ENCODE results near the gene ARMS2. TPM values are rescaled to one million over a fixed set of nuclear protein-coding genes. Genes with fewer than 3 reads are reported as not detected.

Gene ARMS2
- total RNA-seq, 1 donor: not detected

- no peaks in the 10 kb centered on the region for H3K27me3 ChIP-seq (ENCODE audit: insufficient read depth, low read length)
- peak overlapping the region; percentile 53 for H3K27ac ChIP-seq (ENCODE audit: low read depth, low read length)
- no peak overlapping the region for H3K4me3 ChIP-seq (ENCODE audit: insufficient read depth, low read length)
- H3K4me1 ChIP-seq (ENCODE audit: insufficient read depth, low read length): peaks cover 66% of the 10 kb centered on the region
- no peak overlapping the region for H3K4me2 ChIP-seq (ENCODE audit: insufficient read depth, low read length)
- peaks cover 7% of the 10 kb centered on the region for H3K79me2 ChIP-seq (ENCODE audit: insufficient read depth, low read length)
- H3K9me3 ChIP-seq (ENCODE audit: low read depth, low read length): no peaks in the 10 kb centered on the region
- no peaks in the 10 kb centered on the region for H4K20me1 ChIP-seq (ENCODE audit: insufficient read depth, low read length)
- H3K36me3 ChIP-seq (ENCODE audit: insufficient read depth, low read length): peaks cover 8% of the 10 kb centered on the region
- no peak overlapping the region for H2AFZ ChIP-seq (ENCODE audit: low read length)
- no peak for DNase-seq (ENCODE audit: insufficient read length, low spot score, missing footprints)
- TF ChIP-seq CTCF (IDR thresholded peaks at IDR 0.05; ENCODE audit: extremely low read depth, low read depth, low read length): no peak
Measured at GRCh38 chr10:122492999-122493481, 38.6 kb downstream of the ARMS2 start.

DNA sequence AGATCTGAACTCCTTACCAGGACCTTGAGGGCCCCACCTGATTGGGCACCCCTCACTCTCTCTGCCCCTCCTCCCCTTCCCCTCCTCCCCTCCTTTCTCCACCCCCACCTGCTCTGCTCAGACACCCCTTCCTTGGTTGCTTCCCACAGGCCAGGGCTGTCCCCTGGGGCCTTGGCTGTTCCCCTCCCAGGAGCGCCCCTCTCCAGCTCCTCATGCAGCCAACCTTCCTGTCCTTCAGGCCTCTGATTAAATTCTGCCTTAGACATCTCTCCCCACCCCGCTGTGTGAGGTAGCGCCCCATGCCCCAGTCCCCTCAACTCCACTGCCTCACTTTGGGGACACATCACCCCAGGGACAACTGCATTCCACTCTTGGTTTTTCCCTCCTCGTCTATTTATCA lies 39.3 kb downstream of the ARMS2 start:
- H4K20me1 ChIP-seq (ENCODE audit: insufficient read depth, low read length): no peaks in the 10 kb centered on the region
- no peak for TF ChIP-seq CTCF (IDR thresholded peaks at IDR 0.05; ENCODE audit: extremely low read depth, low read depth, low read length)
- no peaks in the 10 kb centered on the region for H3K27me3 ChIP-seq (ENCODE audit: insufficient read depth, low read length)
- peak overlapping the region; percentile 94 for H3K27ac ChIP-seq (ENCODE audit: low read depth, low read length)
- no peaks in the 10 kb centered on the region for H3K9me3 ChIP-seq (ENCODE audit: low read depth, low read length)
- H3K4me1 ChIP-seq (ENCODE audit: insufficient read depth, low read length): peaks cover 66% of the 10 kb centered on the region
- H3K4me3 ChIP-seq (ENCODE audit: insufficient read depth, low read length): no peak overlapping the region
- H3K79me2 ChIP-seq (ENCODE audit: insufficient read depth, low read length): peaks cover 7% of the 10 kb centered on the region
- H3K36me3 ChIP-seq (ENCODE audit: insufficient read depth, low read length): peaks cover 7% of the 10 kb centered on the region
- no peak for DNase-seq (ENCODE audit: insufficient read length, low spot score, missing footprints)
- H3K4me2 ChIP-seq (ENCODE audit: insufficient read depth, low read length): peak overlapping the region; percentile 74
- no peak overlapping the region for H2AFZ ChIP-seq (ENCODE audit: low read length)

DNA sequence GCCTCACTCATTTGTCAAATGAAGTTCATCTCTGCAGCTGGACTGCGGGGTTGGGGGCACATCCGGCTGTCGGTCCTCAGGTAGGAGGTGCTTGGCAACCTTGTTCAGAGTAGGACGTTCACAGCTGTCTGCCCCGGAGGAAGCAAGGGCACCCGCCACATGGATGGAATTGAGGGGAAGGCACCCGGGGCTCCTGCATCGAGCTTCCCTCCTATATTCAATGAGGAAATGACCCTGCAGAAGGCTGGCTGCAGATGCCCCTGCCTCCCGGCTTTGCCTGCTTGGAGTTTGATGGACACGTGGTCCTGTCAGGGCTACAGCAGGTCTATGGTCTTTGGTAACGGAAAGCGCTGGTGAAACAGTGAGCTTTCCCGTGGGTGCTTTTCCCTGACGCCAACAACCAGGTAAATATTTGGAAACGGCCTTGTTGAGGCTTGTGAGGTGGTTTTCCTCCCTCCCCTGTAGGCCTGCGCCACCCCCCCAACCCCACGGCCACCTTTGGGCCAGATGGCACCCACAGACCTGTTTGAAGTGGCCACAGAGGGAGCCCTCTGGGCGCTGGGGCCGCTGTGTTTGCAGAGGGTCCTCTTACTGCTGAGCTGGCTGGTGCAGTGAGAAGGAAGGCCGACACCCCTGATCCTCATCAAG lies 39.8 kb downstream of the ARMS2 start:
- peaks cover 71% of the 10 kb centered on the region for H3K4me1 ChIP-seq (ENCODE audit: insufficient read depth, low read length)
- H4K20me1 ChIP-seq (ENCODE audit: insufficient read depth, low read length): no peaks in the 10 kb centered on the region
- H3K4me2 ChIP-seq (ENCODE audit: insufficient read depth, low read length): peak overlapping the region; percentile 74
- peaks cover 1% of the 10 kb centered on the region for H3K36me3 ChIP-seq (ENCODE audit: insufficient read depth, low read length)
- no peaks in the 10 kb centered on the region for H3K9me3 ChIP-seq (ENCODE audit: low read depth, low read length)
- peak overlapping the region; percentile 94 for H3K27ac ChIP-seq (ENCODE audit: low read depth, low read length)
- peaks cover 7% of the 10 kb centered on the region for H3K79me2 ChIP-seq (ENCODE audit: insufficient read depth, low read length)
- no peak for TF ChIP-seq CTCF (IDR thresholded peaks at IDR 0.05; ENCODE audit: extremely low read depth, low read depth, low read length)
- no peak for DNase-seq (ENCODE audit: insufficient read length, low spot score, missing footprints)
- peak overlapping the region; percentile 25 for H3K4me3 ChIP-seq (ENCODE audit: insufficient read depth, low read length)
- H2AFZ ChIP-seq (ENCODE audit: low read length): no peak overlapping the region
- no peaks in the 10 kb centered on the region for H3K27me3 ChIP-seq (ENCODE audit: insufficient read depth, low read length)

DNA sequence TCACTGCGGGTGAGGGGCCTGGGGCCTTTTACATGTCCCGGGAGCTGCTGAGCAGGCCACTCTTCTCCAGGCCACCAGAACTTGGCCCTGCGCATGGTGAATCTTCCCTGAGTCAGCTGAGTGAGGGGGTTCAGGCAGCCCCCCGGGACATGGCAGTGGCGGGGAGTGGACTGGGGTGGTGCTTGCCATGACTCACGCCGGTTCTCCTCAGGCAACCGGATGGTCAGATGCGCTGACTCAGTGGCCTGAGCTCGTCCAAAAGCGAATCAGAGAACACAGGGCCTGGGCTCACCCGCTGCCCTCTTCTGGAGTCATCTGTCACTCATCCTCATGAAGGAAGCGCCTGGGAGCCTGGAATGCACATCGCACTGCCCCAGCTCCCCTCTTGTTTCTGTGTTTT lies 40.4 kb downstream of the ARMS2 start:
- no peaks in the 10 kb centered on the region for H3K9me3 ChIP-seq (ENCODE audit: low read depth, low read length)
- peak overlapping the region; percentile 52 for H2AFZ ChIP-seq (ENCODE audit: low read length)
- peak overlapping the region; percentile 94 for H3K27ac ChIP-seq (ENCODE audit: low read depth, low read length)
- DNase-seq (ENCODE audit: insufficient read length, low spot score, missing footprints): peak; percentile 97
- H3K36me3 ChIP-seq (ENCODE audit: insufficient read depth, low read length): no peaks in the 10 kb centered on the region
- no peaks in the 10 kb centered on the region for H4K20me1 ChIP-seq (ENCODE audit: insufficient read depth, low read length)
- H3K4me3 ChIP-seq (ENCODE audit: insufficient read depth, low read length): peak overlapping the region; percentile 52
- peak overlapping the region; percentile 74 for H3K4me2 ChIP-seq (ENCODE audit: insufficient read depth, low read length)
- H3K27me3 ChIP-seq (ENCODE audit: insufficient read depth, low read length): no peaks in the 10 kb centered on the region
- H3K4me1 ChIP-seq (ENCODE audit: insufficient read depth, low read length): peaks cover 76% of the 10 kb centered on the region
- H3K79me2 ChIP-seq (ENCODE audit: insufficient read depth, low read length): peaks cover 7% of the 10 kb centered on the region
- TF ChIP-seq CTCF (IDR thresholded peaks at IDR 0.05; ENCODE audit: extremely low read depth, low read depth, low read length): no peak
